H1 (cell line): ENCODE measurements around the gene CTAGE6. TPM values are rescaled to one million over a fixed set of nuclear protein-coding genes. Genes with fewer than 3 reads are reported as not detected.
"Not testable (repeated sequence)": the region's sequence is repeated elsewhere in the genome, so short reads cannot be mapped to it uniquely, and the experiment has no call there.

Experiments used
- CTCF ChIA-PET: fragments of 300-600 bp; sonication (Branson Sonifier 250); formaldehyde crosslinking; loops from one replicate; lab custom pipeline; 2021; ENCODE audit not compliant: partially characterized antibody; lab: Charles Lee
- POLR2A ChIA-PET: fragments of 300-600 bp; sonication (Branson Sonifier 250); formaldehyde crosslinking; loops from one replicate; lab custom pipeline; 2021; ENCODE audit warnings: inconsistent platforms; ENCODE audit not compliant: partially characterized antibody; lab: Charles Lee
- DNase-seq, 2 experiments: peaks; one replicate each; pipeline versions ENCODE4 v3.0.0 to v3.0.0-alpha.2; 2010 to 2022; ENCODE audit warnings: low spot score in 2 of 2, low read depth in 1 of 2, mixed read lengths in 1 of 2
- FAIRE-seq: peaks from 2 replicates; lab custom pipeline; 2011; peaks lifted over from hg19 to GRCh38; lab: Jason Lieb, UNC
- H2AFZ ChIP-seq: 2 replicates; pipeline ENCODE4 v1.8.1; 2012; ENCODE audit warnings: low read length, inconsistent platforms
- H2AK5ac ChIP-seq: 2 replicates; pipeline ENCODE4 v1.6.1; 2013; ENCODE audit warnings: low read depth, low read length
- H2BK120ac ChIP-seq: replicated peaks from 2 replicates; pipeline ENCODE3; 2013; ENCODE audit warnings: low read depth, low read length, inconsistent platforms
- H2BK12ac ChIP-seq: 2 replicates; pipeline ENCODE4 v1.6.1; 2013; ENCODE audit warnings: low read depth, low read length
- H2BK15ac ChIP-seq: 2 replicates; pipeline ENCODE4 v1.6.1; 2013; ENCODE audit warnings: low read length
- H2BK20ac ChIP-seq: 2 replicates; pipeline ENCODE4 v1.6.1; 2013; ENCODE audit warnings: low read length
- H2BK5ac ChIP-seq: 2 replicates; pipeline ENCODE4 v1.6.1; 2013; ENCODE audit warnings: low read depth, low read length
- H3K14ac ChIP-seq: 2 replicates; pipeline ENCODE4 v1.6.1; 2013; ENCODE audit warnings: inconsistent platforms; ENCODE audit not compliant: insufficient read length
- H3K18ac ChIP-seq: 2 replicates; pipeline ENCODE4 v1.6.1; 2013; ENCODE audit warnings: low read length; ENCODE audit errors: extremely low read depth
- H3K23ac ChIP-seq: 2 replicates; pipeline ENCODE4 v1.6.1; 2013; ENCODE audit warnings: inconsistent platforms; ENCODE audit not compliant: insufficient read length
- H3K23me2 ChIP-seq: 2 replicates; pipeline ENCODE4 v1.6.1; 2013; ENCODE audit warnings: low read depth, low read length
- H3K27ac ChIP-seq: 2 replicates; pipeline ENCODE4 v1.6.1; 2011; ENCODE audit warnings: low read depth, low read length, inconsistent platforms
- H3K27me3 ChIP-seq, 4 experiments: replicated peaks in 1 of 4; 1 replicate in 1 of 4; 2 replicates in 3 of 4; pipeline versions ENCODE4 v1.6.1 to v1.8.1; 2011 to 2013; ENCODE audit warnings: low read length in 3 of 4, mild to moderate bottlenecking in 3 of 4, inconsistent platforms in 2 of 4, mixed read lengths in 2 of 4, moderate library complexity in 1 of 4; ENCODE audit not compliant: control insufficient read depth in 3 of 4, insufficient read depth in 3 of 4; ENCODE audit errors: extremely low read depth in 1 of 4
- H3K36me3 ChIP-seq, 4 experiments: 2 replicates each; pipeline versions ENCODE4 v1.6.1 to v1.8.1; 2011 to 2013; ENCODE audit warnings: mild to moderate bottlenecking in 4 of 4, low read length in 3 of 4, moderate library complexity in 2 of 4, control low read depth in 1 of 4, inconsistent platforms in 1 of 4; ENCODE audit not compliant: insufficient read depth in 4 of 4, control insufficient read depth in 2 of 4
- H3K4ac ChIP-seq: replicated peaks from 2 replicates; pipeline ENCODE3; 2013; ENCODE audit warnings: low read length, low read depth, mixed read lengths, inconsistent platforms; ENCODE audit not compliant: insufficient read length
- H3K4me1 ChIP-seq, 4 experiments: replicated peaks in 1 of 4; 1 replicate in 1 of 4; 2 replicates in 3 of 4; pipeline versions ENCODE4 v1.6.1 to v1.8.1; 2011 to 2013; ENCODE audit warnings: low read length in 3 of 4, inconsistent platforms in 2 of 4, mixed read lengths in 1 of 4; ENCODE audit not compliant: insufficient read depth in 4 of 4, control insufficient read depth in 3 of 4
- H3K4me2 ChIP-seq, 2 experiments: 2 replicates each; pipeline versions ENCODE4 v1.6.1 to v1.8.1; 2011 to 2013; ENCODE audit warnings: low read depth in 2 of 2, low read length in 2 of 2, control low read depth in 1 of 2, inconsistent platforms in 1 of 2, mild to moderate bottlenecking in 1 of 2; ENCODE audit not compliant: insufficient read depth in 1 of 2
- H3K4me3 ChIP-seq, 4 experiments: fragments of 200-600, 300-600 bp in 1 of 4; sonication (generic), shearing (Covaris generic), sonication (Bioruptor Twin) in 1 of 4; 2 replicates each; pipeline versions ENCODE4 v1.5.1 to v1.8.1; 2011 to 2016; ENCODE audit warnings: low read length in 4 of 4, low read depth in 3 of 4, control low read depth in 2 of 4, inconsistent platforms in 2 of 4, mild to moderate bottlenecking in 2 of 4, mixed read lengths in 1 of 4, moderate library complexity in 1 of 4; ENCODE audit not compliant: insufficient read depth in 2 of 4; ENCODE audit errors: extremely low read depth in 1 of 4
- H3K56ac ChIP-seq: replicated peaks from 2 replicates; pipeline ENCODE3; 2013; ENCODE audit warnings: low read depth, mild to moderate bottlenecking, mixed read lengths, low read length, inconsistent platforms; ENCODE audit not compliant: insufficient read length
- H3K79me1 ChIP-seq: 2 replicates; pipeline ENCODE4 v1.6.1; 2013; ENCODE audit warnings: low read depth, low read length, control low read depth
- H3K79me2 ChIP-seq, 2 experiments: 2 replicates each; pipeline versions ENCODE4 v1.6.1 to v1.8.1; 2012 to 2013; ENCODE audit warnings: low read length in 2 of 2, mild to moderate bottlenecking in 2 of 2, inconsistent platforms in 1 of 2; ENCODE audit not compliant: insufficient read depth in 2 of 2, control insufficient read depth in 1 of 2
- H3K9ac ChIP-seq, 4 experiments: replicated peaks in 1 of 4; 1 replicate in 1 of 4; 2 replicates in 3 of 4; pipeline versions ENCODE4 v1.6.1 to v1.8.1; 2011 to 2013; ENCODE audit warnings: low read depth in 3 of 4, low read length in 3 of 4, control low read depth in 2 of 4, mild to moderate bottlenecking in 2 of 4, moderate library complexity in 2 of 4, inconsistent platforms in 1 of 4; ENCODE audit errors: extremely low read depth in 1 of 4
- H3K9me3 ChIP-seq, 2 experiments: 2 replicates each; pipeline versions ENCODE4 v1.6.1 to v1.8.1; 2012 to 2013; ENCODE audit warnings: mild to moderate bottlenecking in 2 of 2, moderate library complexity in 2 of 2, control low read depth in 1 of 2, inconsistent platforms in 1 of 2, low read depth in 1 of 2, low read length in 1 of 2, mixed read lengths in 1 of 2; ENCODE audit not compliant: insufficient read depth in 2 of 2
- H4K20me1 ChIP-seq, 2 experiments: replicated peaks in 1 of 2; 2 replicates each; pipeline versions ENCODE3 to v1.8.1; 2011 to 2013; ENCODE audit warnings: inconsistent platforms in 2 of 2, low read length in 2 of 2, mild to moderate bottlenecking in 1 of 2; ENCODE audit not compliant: insufficient read depth in 2 of 2, control insufficient read depth in 1 of 2
- H4K5ac ChIP-seq: 2 replicates; pipeline ENCODE4 v1.6.1; 2013; ENCODE audit warnings: low read length, low read depth, mixed read lengths, inconsistent platforms; ENCODE audit not compliant: insufficient read length
- H4K8ac ChIP-seq: 2 replicates; pipeline ENCODE4 v1.8.0; 2013; ENCODE audit warnings: mild to moderate bottlenecking, moderate library complexity, low read length, inconsistent platforms; ENCODE audit not compliant: insufficient read depth; ENCODE audit errors: extremely low read depth
- H4K91ac ChIP-seq: replicated peaks from 2 replicates; pipeline ENCODE3; 2013; ENCODE audit warnings: low read length, mixed read lengths, inconsistent platforms; ENCODE audit not compliant: insufficient read length
- WGBS, 2 experiments: shearing (Covaris generic) in 1 of 2; methylation state at CpG; one replicate each; pipeline versions ENCODE4 v1.1.6 to v1.1.7; 2013 to 2015; ENCODE audit warnings: low lambda C conversion rate in 2 of 2, mixed read lengths in 2 of 2, inconsistent platforms in 1 of 2, low coverage in 1 of 2, missing lambda C conversion rate in 1 of 2; ENCODE audit not compliant: insufficient replicate concordance in 2 of 2, insufficient coverage in 1 of 2, insufficient read length in 1 of 2; ENCODE audit errors: extremely low coverage in 1 of 2, missing lambda C conversion rate in 1 of 2; 5-methylcytosine and 5-hydroxymethylcytosine counted together
- polyA plus RNA-seq, 7 experiments: library from polyadenylated mRNA; depleted of rRNA in 3 of 7; stranded (reverse) in 5 of 7; unstranded in 2 of 7; fragments of >200 nt in 5 of 7; fragments of 200-250 nt in 2 of 7; gene quantifications; 1 replicate in 5 of 7; 2 replicates in 1 of 7; 4 replicates in 1 of 7; pipeline versions ENCODE4 v1.2.1 to v1.2.3, GENCODE V29; 2011 to 2013; ENCODE audit warnings: missing spikeins in 2 of 7, mixed read lengths in 2 of 7
- total RNA-seq: library from RNA; stranded (reverse); fragmentation: NEBNext Ultra II Directional; extraction: Animal tissue kit (Norgen Biotek cat#: 25700); gene quantifications from 2 replicates; pipeline ENCODE4 v1.2.1, GENCODE V29; 2021

The CTAGE6 gene
- total and polyA plus RNA-seq, 2 of the 8 experiments (the other 6 are each of a cell fraction or from before 2014, with no cell fraction given), result not detected

DNA sequence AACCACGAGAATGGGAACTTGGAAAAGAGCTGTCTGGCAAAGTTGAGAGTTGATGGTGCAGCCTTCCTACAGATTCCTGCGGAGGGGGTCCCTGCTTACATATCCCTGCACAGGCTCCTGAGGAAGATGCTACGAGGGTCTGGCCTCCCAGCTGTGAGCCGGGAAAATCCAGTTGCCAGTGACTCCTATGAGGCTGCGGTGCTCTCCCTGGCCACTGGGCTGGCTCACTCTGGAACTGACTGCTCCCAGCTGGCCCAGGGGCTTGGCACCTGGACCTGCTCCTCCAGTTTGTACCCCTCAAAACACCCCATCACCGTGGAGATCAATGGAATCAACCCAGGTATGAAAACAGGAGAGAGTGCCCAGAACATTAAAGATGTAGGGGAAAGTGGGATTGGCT lies 37.2 kb downstream of the CTAGE6 start:
- H3K18ac ChIP-seq, H2BK15ac ChIP-seq, H3K9ac ChIP-seq, H3K4me2 ChIP-seq, H3K27ac ChIP-seq, H3K9me3 ChIP-seq, H2BK120ac ChIP-seq, H3K56ac ChIP-seq, H2AK5ac ChIP-seq, H3K27me3 ChIP-seq, H2AFZ ChIP-seq, H3K79me2 ChIP-seq, H3K23ac ChIP-seq, H3K36me3 ChIP-seq, POLR2A ChIA-PET, H4K8ac ChIP-seq, H4K5ac ChIP-seq, H2BK5ac ChIP-seq, H2BK20ac ChIP-seq, FAIRE-seq, H3K79me1 ChIP-seq, H2BK12ac ChIP-seq, H3K4me3 ChIP-seq, H3K23me2 ChIP-seq, H3K14ac ChIP-seq, DNase-seq, H3K4me1 ChIP-seq, H4K91ac ChIP-seq, H4K20me1 ChIP-seq, H3K4ac ChIP-seq, CTCF ChIA-PET: not testable (repeated sequence)
- no CpG with 5 or more reads among the region's 6 CpGs for WGBS, 2 experiments

GRCh38 chr7:143715543-143716193 lies 41.8 kb downstream of the CTAGE6 start:
- H3K9ac ChIP-seq, H3K4me2 ChIP-seq, H3K79me1 ChIP-seq, H3K9me3 ChIP-seq, H3K4me1 ChIP-seq, H3K23me2 ChIP-seq, CTCF ChIA-PET, H3K27ac ChIP-seq, H4K20me1 ChIP-seq, H3K27me3 ChIP-seq, H4K5ac ChIP-seq, H2BK120ac ChIP-seq, H3K23ac ChIP-seq, H4K91ac ChIP-seq, H3K36me3 ChIP-seq, H4K8ac ChIP-seq, H3K4me3 ChIP-seq, H3K14ac ChIP-seq, H3K18ac ChIP-seq, H3K4ac ChIP-seq, H2AFZ ChIP-seq, H2BK5ac ChIP-seq, H3K56ac ChIP-seq, H2AK5ac ChIP-seq, FAIRE-seq, H2BK15ac ChIP-seq, H3K79me2 ChIP-seq, DNase-seq, POLR2A ChIA-PET, H2BK20ac ChIP-seq, H2BK12ac ChIP-seq: not testable (repeated sequence)
